SK-N-SH (cell line): ENCODE measurements around the gene MAP3K13. TPM values are rescaled to one million over a fixed set of nuclear protein-coding genes. Genes with fewer than 3 reads are reported as not detected.

Experiments used
- CTCF ChIA-PET: fragments of 300-600, 350-600 bp; formaldehyde crosslinking; extraction: SDS; loops from one replicate; lab custom pipeline; 2021; lab: Yijun Ruan, JAX
- POLR2A ChIA-PET: fragments of 350-600 bp; sonication (Branson Sonifier 250); formaldehyde crosslinking; extraction: SDS; loops from one replicate; lab custom pipeline; 2020; ENCODE audit warnings: antibody characterized with exemption, inconsistent platforms; lab: Yijun Ruan, JAX
- DNase-seq: peaks from one replicate; pipeline ENCODE4 v3.0.0; 2012
- H2AFZ ChIP-seq: fragments of 200-600 bp; sonication (generic); 2 replicates; pipeline ENCODE4 v1.8.1; 2016; ENCODE audit warnings: antibody characterized with exemption, mild to moderate bottlenecking, low read depth
- H3F3A ChIP-seq: fragments of 200-600 bp; sonication (generic); replicated peaks from 2 replicates; pipeline ENCODE3; 2016; ENCODE audit warnings: antibody characterized with exemption, mild to moderate bottlenecking; ENCODE audit not compliant: insufficient read depth
- H3K27ac ChIP-seq, 2 experiments: fragments of 200-500 bp in 1 of 2; fragments of 200-600 bp in 1 of 2; sonication (Bioruptor generic) in 1 of 2; sonication (generic), shearing (Covaris generic) in 1 of 2; 2 replicates each; pipeline versions ENCODE4 v1.5.1 to v1.6.1; 2014 to 2016; ENCODE audit warnings: low read depth in 2 of 2, inconsistent platforms in 1 of 2, low read length in 1 of 2, mild to moderate bottlenecking in 1 of 2, mixed read lengths in 1 of 2
- H3K27me3 ChIP-seq: fragments of 200-600 bp; sonication (generic), shearing (Covaris generic); 2 replicates; pipeline ENCODE4 v1.6.1; 2016; ENCODE audit warnings: mixed run types; ENCODE audit not compliant: insufficient read depth
- H3K36me3 ChIP-seq, 2 experiments: fragments of 200-500 bp in 1 of 2; fragments of 200-600 bp in 1 of 2; sonication (Bioruptor generic) in 1 of 2; sonication (generic) in 1 of 2; replicated peaks in 1 of 2; 2 replicates each; pipeline versions ENCODE3 to v1.5.1; 2014 to 2016; ENCODE audit warnings: low read length in 1 of 2, mild to moderate bottlenecking in 1 of 2; ENCODE audit not compliant: insufficient read depth in 2 of 2, control insufficient read depth in 1 of 2
- H3K4me1 ChIP-seq, 2 experiments: fragments of 200-500 bp in 1 of 2; fragments of 200-600 bp in 1 of 2; sonication (Bioruptor generic) in 1 of 2; sonication (generic), shearing (Covaris generic) in 1 of 2; 2 replicates each; pipeline versions ENCODE4 v1.5.1 to v1.6.1; 2014 to 2016; ENCODE audit warnings: low read depth in 1 of 2, low read length in 1 of 2, mixed run types in 1 of 2; ENCODE audit not compliant: insufficient read depth in 2 of 2, control insufficient read depth in 1 of 2
- H3K4me2 ChIP-seq: fragments of 200-600 bp; sonication (generic), shearing (Covaris generic); 2 replicates; pipeline ENCODE4 v1.6.1; 2017; ENCODE audit warnings: mixed run types
- H3K4me3 ChIP-seq, 2 experiments: fragments of 200-500 bp in 1 of 2; fragments of 200-600 bp in 1 of 2; sonication (Bioruptor generic) in 1 of 2; sonication (generic), shearing (Covaris generic) in 1 of 2; 2 replicates each; pipeline versions ENCODE4 v1.5.1 to v1.8.1; 2014 to 2016; ENCODE audit warnings: low read depth in 2 of 2, inconsistent platforms in 1 of 2, low read length in 1 of 2, mild to moderate bottlenecking in 1 of 2, mixed read lengths in 1 of 2, moderate library complexity in 1 of 2
- H3K79me2 ChIP-seq: fragments of 200-600 bp; sonication (generic); 2 replicates; pipeline ENCODE4 v1.8.1; 2017; ENCODE audit warnings: mild to moderate bottlenecking; ENCODE audit not compliant: insufficient read depth
- H3K9ac ChIP-seq: fragments of 200-600 bp; sonication (generic); 2 replicates; pipeline ENCODE4 v1.6.1; 2017; ENCODE audit warnings: mixed run types
- H3K9me2 ChIP-seq: fragments of 200-600 bp; sonication (generic); 2 replicates; pipeline ENCODE4 v1.6.1; 2017; ENCODE audit warnings: mixed run types
- H3K9me3 ChIP-seq: fragments of 200-600 bp; sonication (generic); 2 replicates; pipeline ENCODE4 v1.6.1; 2017; ENCODE audit warnings: mixed run types, mild to moderate bottlenecking, moderate library complexity
- H4K20me1 ChIP-seq: fragments of 200-600 bp; sonication (generic); 2 replicates; pipeline ENCODE4 v1.6.1; 2017; ENCODE audit warnings: mild to moderate bottlenecking, mixed run types; ENCODE audit not compliant: insufficient read depth
- EP300 ChIP-seq, 2 experiments: IDR thresholded peaks; 2 replicates each; pipeline versions ENCODE4 v1.4.0 to v1.6.1; 2012; ENCODE audit warnings: borderline replicate concordance in 1 of 2, low read depth in 1 of 2, low read length in 1 of 2
- EZH2phosphoT487 ChIP-seq: fragments of 200-600 bp; sonication (generic); IDR thresholded peaks from 2 replicates; pipeline ENCODE4 v1.6.1; 2017; ENCODE audit warnings: low read depth, mixed run types, mild to moderate bottlenecking, antibody characterized with exemption, moderate library complexity, borderline replicate concordance
- FOXJ3 ChIP-seq: sonication (generic); formaldehyde crosslinking; IDR thresholded peaks from 2 replicates; pipeline ENCODE4 v1.5.1; 2020; ENCODE audit warnings: mild to moderate bottlenecking, missing genetic modification reagents
- FOXM1 ChIP-seq: IDR thresholded peaks from 2 replicates; pipeline ENCODE4 v1.4.0; 2012; ENCODE audit warnings: low read depth, mild to moderate bottlenecking
- GABPA ChIP-seq: IDR thresholded peaks from 2 replicates; pipeline ENCODE4 v1.4.0; 2012; ENCODE audit warnings: low read depth, mild to moderate bottlenecking
- IRF3 ChIP-seq: fragments of 150-350 bp; IDR thresholded peaks from 2 replicates; pipeline ENCODE4 v1.6.1; 2016; ENCODE audit warnings: mild to moderate bottlenecking, low read depth, low read length
- MAX ChIP-seq: IDR thresholded peaks from 2 replicates; pipeline ENCODE4 v1.4.0; 2012; ENCODE audit warnings: low read depth
- MXI1 ChIP-seq: IDR thresholded peaks from 2 replicates; pipeline ENCODE4 v1.6.1; 2012; ENCODE audit warnings: mild to moderate bottlenecking, low read depth, low read length, improper control_type of control experiment
- PBX3 ChIP-seq: IDR thresholded peaks from 2 replicates; pipeline ENCODE4; 2012
- RAD21 ChIP-seq: IDR thresholded peaks from 2 replicates; pipeline ENCODE4 v1.6.1; 2012; ENCODE audit warnings: mild to moderate bottlenecking, low read length
- RFX5 ChIP-seq: IDR thresholded peaks from 2 replicates; pipeline ENCODE4 v1.6.1; 2012; ENCODE audit warnings: mild to moderate bottlenecking, improper control_type of control experiment, low read length
- RXRA ChIP-seq: IDR thresholded peaks from 2 replicates; pipeline ENCODE4 v1.4.0; 2012; ENCODE audit warnings: low read depth, mild to moderate bottlenecking, borderline replicate concordance
- SMC3 ChIP-seq: IDR thresholded peaks from 2 replicates; pipeline ENCODE4 v1.6.1; 2012; ENCODE audit warnings: low read depth, low read length, improper control_type of control experiment
- TCF12 ChIP-seq: IDR thresholded peaks from 2 replicates; pipeline ENCODE4 v1.4.0; 2012
- TEAD4 ChIP-seq: IDR thresholded peaks from 2 replicates; pipeline ENCODE4 v1.4.0; 2012; ENCODE audit warnings: mild to moderate bottlenecking, borderline replicate concordance; ENCODE audit not compliant: insufficient read depth
- USF1 ChIP-seq: IDR thresholded peaks from 2 replicates; pipeline ENCODE4 v1.4.0; 2012; ENCODE audit warnings: low read depth, borderline replicate concordance
- ZBTB33 ChIP-seq: IDR thresholded peaks from 2 replicates; pipeline ENCODE4 v1.4.0; 2012; ENCODE audit warnings: low read depth, borderline replicate concordance
- WGBS: methylation state at CpG from one replicate; pipeline ENCODE4 v1.1.6; 2017; ENCODE audit warnings: low lambda C conversion rate; 5-methylcytosine and 5-hydroxymethylcytosine counted together
- polyA plus RNA-seq, 3 experiments: library from polyadenylated mRNA; depleted of rRNA; stranded (reverse); fragments of >200 nt; gene quantifications; 2 replicates each; pipeline ENCODE4 v1.2.3, GENCODE V29; 2012
- TF ChIP-seq, protein P1 (sequence below): fragments of 150-350 bp; IDR thresholded peaks from 2 replicates; pipeline ENCODE4 v1.6.1; 2017; ENCODE audit warnings: antibody characterized with exemption, low read length, low read depth, borderline replicate concordance
- TF ChIP-seq, protein P2 (sequence below): IDR thresholded peaks from 2 replicates; pipeline ENCODE4 v1.6.1; 2012; ENCODE audit warnings: mild to moderate bottlenecking, low read depth, low read length, moderate library complexity
- TF ChIP-seq, protein P3 (sequence below): fragments of 200-600 bp; sonication (generic); IDR thresholded peaks from 2 replicates; pipeline ENCODE4 v1.6.1; 2017; ENCODE audit warnings: antibody characterized with exemption, mild to moderate bottlenecking, moderate library complexity

MAP3K13 gene
- polyA plus RNA-seq, 1 of the 3 experiments (the other 2 are of a cell fraction) = 9.1 TPM

GRCh38 chr3:185534511-185534910, 171.6 kb downstream of the MAP3K13 start:
- H3K4me3 ChIP-seq = no peak overlapping the region
- no peaks in the 10 kb centered on the region for H3K79me2 ChIP-seq
- H3K4me2 ChIP-seq = no peak overlapping the region
- TF ChIP-seq TEAD4 = no peak
- no peak for TF ChIP-seq MAX
- TF ChIP-seq MXI1 = no peak
- TF ChIP-seq IRF3 = no peak
- TF ChIP-seq ZBTB33 = no peak
- TF ChIP-seq, protein P1, sequence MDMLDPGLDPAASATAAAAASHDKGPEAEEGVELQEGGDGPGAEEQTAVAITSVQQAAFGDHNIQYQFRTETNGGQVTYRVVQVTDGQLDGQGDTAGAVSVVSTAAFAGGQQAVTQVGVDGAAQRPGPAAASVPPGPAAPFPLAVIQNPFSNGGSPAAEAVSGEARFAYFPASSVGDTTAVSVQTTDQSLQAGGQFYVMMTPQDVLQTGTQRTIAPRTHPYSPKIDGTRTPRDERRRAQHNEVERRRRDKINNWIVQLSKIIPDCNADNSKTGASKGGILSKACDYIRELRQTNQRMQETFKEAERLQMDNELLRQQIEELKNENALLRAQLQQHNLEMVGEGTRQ = no peak
- no peak for TF ChIP-seq EP300 (IDR thresholded peaks at IDR 0.05; ENCODE audit: borderline replicate concordance in 1 of 2, low read depth in 1 of 2, low read length in 1 of 2)
- no peak for TF ChIP-seq PBX3
- TF ChIP-seq TCF12 = no peak
- TF ChIP-seq, protein P2, sequence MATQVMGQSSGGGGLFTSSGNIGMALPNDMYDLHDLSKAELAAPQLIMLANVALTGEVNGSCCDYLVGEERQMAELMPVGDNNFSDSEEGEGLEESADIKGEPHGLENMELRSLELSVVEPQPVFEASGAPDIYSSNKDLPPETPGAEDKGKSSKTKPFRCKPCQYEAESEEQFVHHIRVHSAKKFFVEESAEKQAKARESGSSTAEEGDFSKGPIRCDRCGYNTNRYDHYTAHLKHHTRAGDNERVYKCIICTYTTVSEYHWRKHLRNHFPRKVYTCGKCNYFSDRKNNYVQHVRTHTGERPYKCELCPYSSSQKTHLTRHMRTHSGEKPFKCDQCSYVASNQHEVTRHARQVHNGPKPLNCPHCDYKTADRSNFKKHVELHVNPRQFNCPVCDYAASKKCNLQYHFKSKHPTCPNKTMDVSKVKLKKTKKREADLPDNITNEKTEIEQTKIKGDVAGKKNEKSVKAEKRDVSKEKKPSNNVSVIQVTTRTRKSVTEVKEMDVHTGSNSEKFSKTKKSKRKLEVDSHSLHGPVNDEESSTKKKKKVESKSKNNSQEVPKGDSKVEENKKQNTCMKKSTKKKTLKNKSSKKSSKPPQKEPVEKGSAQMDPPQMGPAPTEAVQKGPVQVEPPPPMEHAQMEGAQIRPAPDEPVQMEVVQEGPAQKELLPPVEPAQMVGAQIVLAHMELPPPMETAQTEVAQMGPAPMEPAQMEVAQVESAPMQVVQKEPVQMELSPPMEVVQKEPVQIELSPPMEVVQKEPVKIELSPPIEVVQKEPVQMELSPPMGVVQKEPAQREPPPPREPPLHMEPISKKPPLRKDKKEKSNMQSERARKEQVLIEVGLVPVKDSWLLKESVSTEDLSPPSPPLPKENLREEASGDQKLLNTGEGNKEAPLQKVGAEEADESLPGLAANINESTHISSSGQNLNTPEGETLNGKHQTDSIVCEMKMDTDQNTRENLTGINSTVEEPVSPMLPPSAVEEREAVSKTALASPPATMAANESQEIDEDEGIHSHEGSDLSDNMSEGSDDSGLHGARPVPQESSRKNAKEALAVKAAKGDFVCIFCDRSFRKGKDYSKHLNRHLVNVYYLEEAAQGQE = no peak
- TF ChIP-seq FOXM1 = no peak
- no peak for TF ChIP-seq RFX5
- TF ChIP-seq RAD21 = no peak
- no peak for TF ChIP-seq RXRA
- TF ChIP-seq, protein P3, sequence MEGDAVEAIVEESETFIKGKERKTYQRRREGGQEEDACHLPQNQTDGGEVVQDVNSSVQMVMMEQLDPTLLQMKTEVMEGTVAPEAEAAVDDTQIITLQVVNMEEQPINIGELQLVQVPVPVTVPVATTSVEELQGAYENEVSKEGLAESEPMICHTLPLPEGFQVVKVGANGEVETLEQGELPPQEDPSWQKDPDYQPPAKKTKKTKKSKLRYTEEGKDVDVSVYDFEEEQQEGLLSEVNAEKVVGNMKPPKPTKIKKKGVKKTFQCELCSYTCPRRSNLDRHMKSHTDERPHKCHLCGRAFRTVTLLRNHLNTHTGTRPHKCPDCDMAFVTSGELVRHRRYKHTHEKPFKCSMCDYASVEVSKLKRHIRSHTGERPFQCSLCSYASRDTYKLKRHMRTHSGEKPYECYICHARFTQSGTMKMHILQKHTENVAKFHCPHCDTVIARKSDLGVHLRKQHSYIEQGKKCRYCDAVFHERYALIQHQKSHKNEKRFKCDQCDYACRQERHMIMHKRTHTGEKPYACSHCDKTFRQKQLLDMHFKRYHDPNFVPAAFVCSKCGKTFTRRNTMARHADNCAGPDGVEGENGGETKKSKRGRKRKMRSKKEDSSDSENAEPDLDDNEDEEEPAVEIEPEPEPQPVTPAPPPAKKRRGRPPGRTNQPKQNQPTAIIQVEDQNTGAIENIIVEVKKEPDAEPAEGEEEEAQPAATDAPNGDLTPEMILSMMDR = no peak
- no peak for TF ChIP-seq EZH2phosphoT487
- TF ChIP-seq FOXJ3 (CRISPR knock-in tag) = no peak
- TF ChIP-seq USF1 = no peak
- no peak for TF ChIP-seq SMC3
- no peak for TF ChIP-seq GABPA
- H3F3A ChIP-seq = no peaks in the 10 kb centered on the region
- peaks cover 0 to 4% of the 10 kb centered on the region in 2 experiments; a peak in 1 of 4 replicates for H3K4me1 ChIP-seq
- no peaks in the 10 kb centered on the region for H4K20me1 ChIP-seq
- ChIA-PET CTCF (interaction anchor here (0.7 to 1.6 kb wide), 3 partner anchors 25 to 188 kb away, joined by 3 to 5 read pairs (median 3); no protein-coding TSS in a partner anchor), POLR2A (no interaction called here)
- H3K27me3 ChIP-seq = no peaks in the 10 kb centered on the region; the same call in 1 of the 2 replicates
- no peak overlapping the region for H3K9ac ChIP-seq
- no peaks in the 10 kb centered on the region for H3K9me2 ChIP-seq
- WGBS = 51% methylated on average over 2 of the region's 2 CpGs
- H3K9me3 ChIP-seq = no peaks in the 10 kb centered on the region
- no peaks in the 10 kb centered on the region for H3K36me3 ChIP-seq
- no peak overlapping the region for H2AFZ ChIP-seq
- no peak overlapping the region for H3K27ac ChIP-seq
- DNase-seq = no peak
